Hepatocyte (in vitro differentiated cells): ENCODE measurements around the gene ARL2BP.

Source experiments
- EZH2 ChIP-seq: fragments of 200-600 bp; sonication (generic); IDR thresholded peaks from 2 replicates; pipeline ENCODE4 v1.6.1; 2016; ENCODE audit warnings: antibody characterized with exemption, mild to moderate bottlenecking, borderline replicate concordance
- TF ChIP-seq, protein P1 (sequence below): fragments of 200-600 bp; sonication (generic); IDR thresholded peaks from 2 replicates; pipeline ENCODE4 v1.5.1; 2016; ENCODE audit warnings: antibody characterized with exemption, mild to moderate bottlenecking; ENCODE audit not compliant: poor library complexity

DNA sequence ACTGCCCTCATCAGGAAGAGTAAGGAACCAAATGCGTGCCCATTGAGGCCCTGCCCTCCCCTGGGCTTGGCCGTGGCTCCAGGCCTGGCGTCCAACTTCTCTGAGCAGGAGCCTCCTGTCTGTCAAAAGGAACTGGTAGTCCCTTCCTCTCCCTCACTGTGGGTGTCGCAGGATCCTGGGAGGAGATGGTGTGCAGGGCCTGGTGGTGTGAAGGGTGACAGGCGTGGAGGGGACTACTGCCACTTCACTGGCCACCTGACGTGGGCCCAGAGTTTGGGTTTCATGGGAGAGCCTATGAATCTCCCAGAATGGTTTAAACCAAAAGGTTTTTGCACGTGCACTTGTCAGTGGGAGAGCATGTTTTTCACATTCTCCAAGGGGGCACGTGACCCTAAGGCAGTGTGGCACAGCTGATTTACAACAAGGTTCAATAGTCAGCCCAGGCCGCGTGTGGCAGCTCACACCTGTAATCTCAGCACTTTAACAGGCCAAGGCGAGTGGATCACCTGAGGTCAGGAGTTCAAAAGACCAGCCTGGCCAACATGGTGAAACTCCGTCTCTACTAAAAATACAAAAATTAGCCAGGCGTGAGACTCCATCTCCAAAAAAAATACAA is 12.5 kb downstream of the ARL2BP start:
- TF ChIP-seq, protein P1, sequence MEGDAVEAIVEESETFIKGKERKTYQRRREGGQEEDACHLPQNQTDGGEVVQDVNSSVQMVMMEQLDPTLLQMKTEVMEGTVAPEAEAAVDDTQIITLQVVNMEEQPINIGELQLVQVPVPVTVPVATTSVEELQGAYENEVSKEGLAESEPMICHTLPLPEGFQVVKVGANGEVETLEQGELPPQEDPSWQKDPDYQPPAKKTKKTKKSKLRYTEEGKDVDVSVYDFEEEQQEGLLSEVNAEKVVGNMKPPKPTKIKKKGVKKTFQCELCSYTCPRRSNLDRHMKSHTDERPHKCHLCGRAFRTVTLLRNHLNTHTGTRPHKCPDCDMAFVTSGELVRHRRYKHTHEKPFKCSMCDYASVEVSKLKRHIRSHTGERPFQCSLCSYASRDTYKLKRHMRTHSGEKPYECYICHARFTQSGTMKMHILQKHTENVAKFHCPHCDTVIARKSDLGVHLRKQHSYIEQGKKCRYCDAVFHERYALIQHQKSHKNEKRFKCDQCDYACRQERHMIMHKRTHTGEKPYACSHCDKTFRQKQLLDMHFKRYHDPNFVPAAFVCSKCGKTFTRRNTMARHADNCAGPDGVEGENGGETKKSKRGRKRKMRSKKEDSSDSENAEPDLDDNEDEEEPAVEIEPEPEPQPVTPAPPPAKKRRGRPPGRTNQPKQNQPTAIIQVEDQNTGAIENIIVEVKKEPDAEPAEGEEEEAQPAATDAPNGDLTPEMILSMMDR, result no peak
- TF ChIP-seq EZH2, result no peak
